Dedifferentiated amniotic fluid mesenchymal stem cell (primary cell): ENCODE data around the gene FSCN2.

ENCODE experiments used
- DNase-seq: peaks from one replicate; pipeline ENCODE4 v3.0.0-alpha.2; 2016; ENCODE audit errors: extremely low spot score

FSCN2 gene

GRCh38 chr17:81491181-81491581 lies 37.0 kb upstream of the FSCN2 start:
- no peak for DNase-seq

- DNase-seq: no peak
Measured at GRCh38 chr17:81491761-81492160, 36.4 kb upstream of the FSCN2 start.

GRCh38 chr17:81492202-81492601 lies 36.0 kb upstream of the FSCN2 start:
- DNase-seq: no peak

- no peak for DNase-seq
Measured at GRCh38 chr17:81492706-81493105, 35.5 kb upstream of the FSCN2 start.

GRCh38 chr17:81493198-81494038 lies 34.8 kb upstream of the FSCN2 start:
- no peak for DNase-seq

- DNase-seq: no peak
Measured at GRCh38 chr17:81494626-81495377, 33.4 kb upstream of the FSCN2 start.

GRCh38 chr17:81498953-81499600 lies 29.1 kb upstream of the FSCN2 start:
- no peak for DNase-seq

- no peak for DNase-seq
Measured at GRCh38 chr17:81499601-81499970, 28.6 kb upstream of the FSCN2 start.

GRCh38 chr17:81500047-81500446 lies 28.1 kb upstream of the FSCN2 start:
- DNase-seq: no peak

GRCh38 chr17:81502471-81503017 lies 25.6 kb upstream of the FSCN2 start:
- no peak for DNase-seq

- no peak for DNase-seq
Measured at GRCh38 chr17:81503619-81504018, 24.6 kb upstream of the FSCN2 start.

GRCh38 chr17:81508639-81509206 lies 19.5 kb upstream of the FSCN2 start:
- no peak for DNase-seq

- DNase-seq: no peak
Measured at GRCh38 chr17:81509207-81509971, 18.8 kb upstream of the FSCN2 start.

- DNase-seq: no peak
Measured at GRCh38 chr17:81509972-81510784, 18.0 kb upstream of the FSCN2 start.

- DNase-seq: no peak
Measured at GRCh38 chr17:81510785-81511553, 17.2 kb upstream of the FSCN2 start.

GRCh38 chr17:81511554-81511803 lies 16.7 kb upstream of the FSCN2 start:
- DNase-seq: no peak

- no peak for DNase-seq
Measured at GRCh38 chr17:81511804-81512561, 16.2 kb upstream of the FSCN2 start.

GRCh38 chr17:81512562-81513371 lies 15.4 kb upstream of the FSCN2 start, which contains the start of gene ACTG1:
Gene ACTG1 (minus strand): TSS chr17:81512799. CDS start chr17:81512354, 445 bp downstream.
- peak; percentile 91 for DNase-seq
